ENCODE measurements around the gene CFHR2. TPM values are rescaled to one million over a fixed set of nuclear protein-coding genes. Genes with fewer than 3 reads are reported as not detected.

The CFHR2 gene
- total RNA-seq, 2 experiments from 2014 or later: not detected

- POLR2A ChIA-PET: interaction anchor here (0.6 to 0.8 kb wide), 3 partner anchors 9 to 441 kb away, joined by 3 to 4 read pairs (median 3); no protein-coding TSS in a partner anchor
Measured at GRCh38 chr1:196970182-196970581, 26.6 kb downstream of the CFHR2 start.

GRCh38 chr1:196976278-196976677, 32.7 kb downstream of the CFHR2 start:
- Histone ChIP-seq H3K27ac (ENCODE audit: low read depth, low read length, poor library complexity, severe bottlenecking) (no peak overlapping the region), H3K9me3 (ENCODE audit: low read length) (no peaks in the 10 kb centered on the region), H4K20me1 (ENCODE audit: insufficient read depth, low read length) (no peaks in the 10 kb centered on the region), H3K9me2 (ENCODE audit: insufficient read depth, low read length) (no peaks in the 10 kb centered on the region), H3K79me2 (ENCODE audit: insufficient read depth, low read depth, low read length) (no peaks in the 10 kb centered on the region), H3K4me3 (ENCODE audit: low read depth, low read length, poor library complexity, severe bottlenecking) (no peak overlapping the region), H3K36me3 (ENCODE audit: insufficient read depth, low read length) (no peaks in the 10 kb centered on the region), H3K4me1 (ENCODE audit: insufficient read depth, low read length, poor library complexity, severe bottlenecking) (no peaks in the 10 kb centered on the region), H3K4me2 (ENCODE audit: low read length) (no peak overlapping the region), H2AFZ (ENCODE audit: low read length) (no peak overlapping the region)
- intact Hi-C loops (cut with micrococcal nuclease; ENCODE audit: unreplicated experiment): no loop called here
- no TSS peak for BruUV-seq (replicated peaks)
- no peak for TF ChIP-seq EZH2phosphoT487 (IDR thresholded peaks at IDR 0.05; ENCODE audit: borderline replicate concordance, low read depth, low read length)
- ChIA-PET CTCF (ENCODE audit: unreplicated experiment) (no interaction called here), POLR2A (no interaction called here)
- DNase-seq (ENCODE audit: low spot score): no peak

More at GRCh38 chr1:196970182-196970581, 26.6 kb downstream of the CFHR2 start:
- Histone ChIP-seq H3K4me3 (ENCODE audit: low read depth, low read length, poor library complexity, severe bottlenecking) (no peak overlapping the region), H3K4me2 (ENCODE audit: low read length) (no peak overlapping the region), H2AFZ (ENCODE audit: low read length) (no peak overlapping the region), H3K9me2 (ENCODE audit: insufficient read depth, low read length) (no peaks in the 10 kb centered on the region), H3K27ac (ENCODE audit: low read depth, low read length, poor library complexity, severe bottlenecking) (no peak overlapping the region), H3K79me2 (ENCODE audit: insufficient read depth, low read depth, low read length) (no peaks in the 10 kb centered on the region), H3K9me3 (ENCODE audit: low read length) (no peaks in the 10 kb centered on the region), H3K36me3 (ENCODE audit: insufficient read depth, low read length) (no peaks in the 10 kb centered on the region), H4K20me1 (ENCODE audit: insufficient read depth, low read length) (no peaks in the 10 kb centered on the region), H3K4me1 (ENCODE audit: insufficient read depth, low read length, poor library complexity, severe bottlenecking) (no peaks in the 10 kb centered on the region)
- CTCF ChIA-PET (ENCODE audit: unreplicated experiment): no interaction called here
- DNase-seq (ENCODE audit: low spot score): no peak
- intact Hi-C loops (cut with micrococcal nuclease; ENCODE audit: unreplicated experiment): no loop called here
- TF ChIP-seq CTCF (conservative IDR thresholded peaks at IDR 0.05; ENCODE audit: low read length) (no peak), EZH2phosphoT487 (IDR thresholded peaks at IDR 0.05; ENCODE audit: borderline replicate concordance, low read depth, low read length) (no peak)
- no TSS peak for BruUV-seq (replicated peaks)

GRCh38 chr1:196977278-196977677, 33.7 kb downstream of the CFHR2 start, which contains the start of gene CFHR5:
TSS of gene CFHR5 (plus strand) at chr1:196977556. CDS start at chr1:196977665, 109 bp downstream.
- Histone ChIP-seq H3K4me3 (ENCODE audit: low read depth, low read length, poor library complexity, severe bottlenecking) (no peak within 1 kb of the TSS), H3K27ac (ENCODE audit: low read depth, low read length, poor library complexity, severe bottlenecking) (no peak within 1 kb of the TSS), H3K36me3 (ENCODE audit: insufficient read depth, low read length) (no peaks in the 10 kb centered on the region), H2AFZ (ENCODE audit: low read length) (no peak within 1 kb of the TSS), H3K9me2 (ENCODE audit: insufficient read depth, low read length) (no peaks in the 10 kb centered on the region), H3K79me2 (ENCODE audit: insufficient read depth, low read depth, low read length) (no peaks in the 10 kb centered on the region), H4K20me1 (ENCODE audit: insufficient read depth, low read length) (no peaks in the 10 kb centered on the region), H3K4me1 (ENCODE audit: insufficient read depth, low read length, poor library complexity, severe bottlenecking) (no peaks in the 10 kb centered on the region), H3K9me3 (ENCODE audit: low read length) (no peaks in the 10 kb centered on the region), H3K4me2 (ENCODE audit: low read length) (no peak within 1 kb of the TSS)
- DNase-seq (ENCODE audit: low spot score): no peak
- CTCF ChIA-PET (ENCODE audit: unreplicated experiment): no interaction called here
- POLR2A ChIA-PET: interaction anchor here (1.2 kb wide), 1 partner anchor 21 kb away, joined by 4 read pairs; no protein-coding TSS in a partner anchor
- intact Hi-C loops (cut with micrococcal nuclease; ENCODE audit: unreplicated experiment): no loop called here
- TF ChIP-seq EZH2phosphoT487 (IDR thresholded peaks at IDR 0.05; ENCODE audit: borderline replicate concordance, low read depth, low read length): no peak
- no peak for TF ChIP-seq CTCF (conservative IDR thresholded peaks at IDR 0.05; ENCODE audit: low read length)
- no TSS peak for BruUV-seq (replicated peaks)

Measured in OCI-LY7 (cell line).